SK-N-DZ (cell line): Measurements from ENCODE around the gene UVRAG.
A peak's percentile ranks its signal among the peaks of the same experiment; 100 is the strongest.
"Not testable (repeated sequence)": the region's sequence is repeated elsewhere in the genome, so short reads cannot be mapped to it uniquely, and the experiment has no call there.

Experiments
- DNase-seq: peaks from one replicate; pipeline ENCODE4 v3.0.0-alpha.2; 2015; ENCODE audit warnings: low spot score

Gene UVRAG

DNA sequence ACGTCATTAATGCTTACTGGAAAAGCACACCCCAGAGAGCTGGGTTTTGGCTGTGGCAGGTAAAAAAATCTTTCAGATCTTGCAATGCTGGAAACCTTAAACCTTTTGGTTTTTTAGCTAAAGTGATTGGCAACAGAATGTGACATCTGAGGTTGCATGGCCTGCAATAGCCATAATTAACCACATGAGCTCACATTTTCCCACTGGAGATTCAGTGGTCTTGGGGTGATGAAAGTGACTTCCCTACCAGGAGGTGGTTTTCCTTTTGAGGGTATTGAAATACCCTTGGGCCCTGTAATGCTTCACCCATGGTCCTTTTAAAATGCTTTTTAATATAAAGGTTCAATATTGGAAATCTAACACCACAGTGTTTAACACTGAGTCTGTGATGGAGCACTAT is 198.5 kb downstream of the UVRAG start:
- DNase-seq: no peak

DNA sequence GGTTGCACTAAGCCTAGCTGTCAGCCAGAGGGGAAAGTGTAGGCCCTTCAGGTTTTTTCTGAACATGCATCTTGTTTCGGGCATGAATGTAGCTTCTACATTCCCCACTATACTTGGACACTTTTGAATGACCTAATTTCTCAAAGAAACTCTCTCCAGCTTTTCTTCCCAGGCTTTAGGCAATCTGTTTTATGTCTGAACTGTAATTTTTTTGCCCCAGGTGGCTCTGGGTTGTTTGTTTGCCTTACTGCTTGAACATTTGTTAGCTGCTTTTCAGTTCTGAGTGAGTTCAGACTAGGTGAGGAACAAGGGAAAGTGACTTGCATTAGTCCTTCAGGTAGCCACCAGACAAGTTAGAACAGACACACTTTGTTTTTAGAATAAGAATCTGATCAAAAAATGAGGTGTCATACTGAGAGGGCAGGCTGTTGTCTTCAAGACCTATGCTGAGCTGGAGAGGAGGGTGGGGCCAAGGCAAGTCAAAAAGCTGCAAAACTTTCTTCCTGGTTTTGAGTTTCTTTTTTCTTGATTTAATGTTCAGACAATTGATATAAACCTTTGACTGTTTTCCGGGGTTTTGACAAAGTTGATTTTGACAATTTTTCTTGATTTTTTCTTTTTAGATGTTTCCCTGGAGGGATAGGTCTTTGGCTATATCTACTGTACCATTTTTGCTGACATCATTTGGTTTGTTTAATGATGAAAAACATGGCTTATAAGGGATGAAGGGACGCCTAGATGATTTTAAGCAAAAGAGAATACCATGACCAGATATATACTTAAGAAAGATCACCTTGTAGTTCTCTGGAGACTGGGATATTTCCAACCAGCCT is 208.4 kb downstream of the UVRAG start:
- no peak for DNase-seq

DNA sequence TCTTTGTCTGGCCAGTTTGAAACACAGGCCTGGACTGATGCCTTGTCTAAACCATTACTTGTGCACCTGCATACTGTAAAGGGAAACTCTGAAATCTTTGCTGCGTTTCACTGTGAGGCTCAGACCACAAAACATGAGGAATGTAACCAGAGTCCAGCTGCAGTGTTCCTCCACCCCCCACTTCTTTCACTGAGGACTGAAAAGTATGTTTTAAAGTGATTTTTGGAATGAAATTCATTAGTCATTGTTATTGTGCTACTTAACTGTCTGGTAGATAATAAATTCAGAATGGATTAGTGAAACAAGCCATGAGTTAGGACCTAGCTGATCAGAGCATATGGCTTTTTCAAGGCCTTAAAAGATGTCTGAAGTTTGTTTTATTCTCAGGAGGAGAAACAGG is 210.1 kb downstream of the UVRAG start:
- DNase-seq: no peak

DNA sequence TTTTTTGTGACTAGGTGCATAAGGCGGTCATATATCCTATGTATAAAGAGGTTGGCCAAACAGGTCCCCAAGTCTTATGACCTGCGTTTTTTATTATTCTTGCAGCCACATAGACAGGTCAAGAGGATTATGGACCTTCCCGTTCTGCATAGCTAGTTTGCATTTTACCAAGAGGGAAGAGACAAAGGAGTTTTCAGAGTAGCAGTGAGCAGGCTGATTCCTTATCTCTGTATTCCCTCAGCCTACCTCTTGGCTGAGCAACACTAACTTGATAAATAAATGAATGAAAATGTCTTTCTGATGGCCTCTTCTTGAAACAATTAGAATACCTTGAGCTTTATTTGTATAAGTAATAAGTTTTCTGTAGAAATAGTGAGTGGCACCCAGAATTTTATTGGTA is 210.8 kb downstream of the UVRAG start:
- DNase-seq: no peak

GRCh38 chr11:76026281-76026680 is 211.3 kb downstream of the UVRAG start:
- DNase-seq: no peak

GRCh38 chr11:76026862-76027261 is 211.9 kb downstream of the UVRAG start:
- no peak for DNase-seq

DNA sequence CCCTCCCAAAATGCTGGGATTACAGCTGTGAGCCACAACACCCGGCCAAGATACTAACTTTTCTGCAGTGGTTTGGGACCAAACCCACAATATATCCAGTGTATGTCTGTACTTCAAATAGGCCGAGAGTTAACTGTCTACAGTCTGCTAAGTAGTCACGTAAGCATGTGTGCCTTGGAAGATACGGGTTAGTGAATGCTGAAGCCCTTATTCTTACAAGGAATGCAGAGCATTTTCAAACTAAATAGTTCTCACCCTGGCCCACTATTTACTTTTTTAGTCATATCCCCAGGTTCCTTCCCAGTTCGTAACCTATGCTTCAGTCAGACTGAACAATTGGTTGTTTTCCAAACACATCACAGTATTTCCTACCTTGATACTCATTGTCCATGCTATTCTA is 215.3 kb downstream of the UVRAG start:
- DNase-seq: no peak

DNA sequence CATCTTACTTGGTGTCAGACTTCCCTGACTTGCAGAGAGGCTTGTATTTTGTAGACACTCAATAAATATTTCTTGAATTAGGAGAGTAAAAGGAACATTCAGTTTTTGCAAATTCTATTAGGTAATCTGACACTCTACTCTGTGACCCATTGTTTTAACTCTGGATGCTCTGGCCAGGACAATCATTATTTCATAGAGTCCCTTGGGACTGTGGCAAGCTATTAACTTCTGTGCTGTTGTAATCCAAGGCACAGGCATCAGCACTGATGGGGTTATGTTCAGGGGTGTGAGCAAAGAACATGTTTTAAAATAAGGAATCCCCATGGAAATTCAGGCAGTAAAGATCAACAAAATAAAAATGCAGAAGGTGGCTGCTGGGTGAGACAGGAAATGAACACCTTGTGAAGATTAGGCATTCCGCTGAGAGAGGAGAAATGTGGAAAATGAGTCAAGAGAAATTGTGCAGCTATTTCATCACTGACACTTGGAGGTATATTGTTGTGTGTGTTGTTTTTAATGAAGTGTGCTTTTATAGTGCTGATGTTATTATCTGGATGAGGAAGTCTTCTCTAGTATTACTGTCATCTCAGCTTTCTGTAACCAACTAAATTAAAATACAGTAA is 216.1 kb downstream of the UVRAG start:
- no peak for DNase-seq

DNA sequence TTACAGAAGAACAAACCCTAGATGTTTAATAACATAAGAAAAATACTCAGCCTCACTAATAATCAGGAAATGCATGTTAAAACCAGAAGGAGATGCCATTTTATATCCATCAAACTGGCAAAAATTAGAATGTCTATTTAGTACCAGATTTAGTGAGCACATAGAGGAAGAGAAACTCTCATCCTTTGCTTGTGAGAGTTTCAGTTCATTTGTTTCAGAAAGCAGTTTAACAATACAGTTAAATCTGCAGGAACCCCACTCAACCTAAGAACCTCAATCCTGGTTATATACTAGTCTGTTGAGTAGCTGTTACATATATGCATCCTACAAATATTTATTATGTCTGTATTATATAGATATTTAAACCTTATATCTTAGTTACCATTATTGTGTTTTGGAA is 218.7 kb downstream of the UVRAG start:
- DNase-seq: no peak

DNA sequence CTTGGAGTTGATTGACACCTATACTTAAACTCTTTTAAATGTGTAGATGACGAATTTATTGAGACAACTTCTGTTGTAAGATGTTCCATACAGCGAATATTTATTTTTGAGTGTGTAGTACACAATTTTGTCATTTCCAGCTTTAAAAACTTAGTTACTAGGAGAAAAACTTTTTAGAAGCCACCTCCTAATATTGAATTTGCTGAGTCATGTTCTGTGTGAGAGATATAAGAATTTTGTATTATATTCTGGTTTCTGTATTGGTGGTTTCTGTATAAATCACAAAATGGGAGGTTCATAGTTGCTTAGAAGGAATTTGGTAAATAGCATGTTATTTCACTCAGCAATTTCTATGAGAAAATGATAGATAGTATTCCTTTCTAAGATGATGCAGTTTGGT is 220.0 kb downstream of the UVRAG start:
- DNase-seq: no peak

GRCh38 chr11:76038608-76039007 is 223.6 kb downstream of the UVRAG start:
- no peak for DNase-seq

DNA sequence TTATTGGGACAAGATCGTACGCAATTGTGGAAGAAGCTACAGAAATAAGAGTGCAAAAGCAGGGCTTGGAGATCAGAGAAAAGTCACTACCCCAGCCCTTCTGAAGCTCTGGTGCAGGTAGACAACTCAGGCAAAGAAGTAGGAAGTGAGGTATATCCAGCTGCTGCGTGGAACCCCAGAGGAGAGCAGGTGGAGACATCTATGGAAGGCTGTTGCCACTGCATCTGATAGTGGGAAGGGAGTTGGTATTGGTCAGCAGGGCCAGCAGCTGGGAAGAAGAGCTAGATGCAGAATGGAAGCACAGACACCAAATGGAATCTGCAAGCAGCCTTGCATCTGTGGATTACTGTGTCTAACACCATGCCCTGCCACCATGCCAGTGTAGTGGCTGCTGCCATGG is 226.2 kb downstream of the UVRAG start:
- no peak for DNase-seq

- no peak for DNase-seq
Measured at GRCh38 chr11:76044750-76045320, 229.8 kb downstream of the UVRAG start.

- DNase-seq: no peak
Measured at GRCh38 chr11:76047231-76047630, 232.2 kb downstream of the UVRAG start.

DNA sequence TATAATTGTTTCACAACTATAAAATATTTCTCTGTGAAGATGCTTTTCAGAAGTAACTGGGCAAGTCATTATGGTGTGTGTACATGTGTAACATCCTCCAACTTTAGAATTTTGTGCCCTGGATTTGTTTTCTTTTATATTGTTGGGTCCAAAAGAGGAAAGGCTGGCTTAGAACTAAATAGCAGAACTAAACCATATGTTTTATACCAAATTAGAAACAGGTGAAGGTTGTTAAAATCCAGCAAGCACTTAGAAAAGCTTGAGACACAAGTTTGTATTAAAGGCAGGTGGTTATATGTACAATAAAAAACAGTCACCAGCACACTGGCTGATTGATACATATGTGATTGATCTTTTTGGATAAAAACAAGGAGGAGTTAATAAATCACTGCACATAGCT is 232.8 kb downstream of the UVRAG start:
- DNase-seq: no peak

DNA sequence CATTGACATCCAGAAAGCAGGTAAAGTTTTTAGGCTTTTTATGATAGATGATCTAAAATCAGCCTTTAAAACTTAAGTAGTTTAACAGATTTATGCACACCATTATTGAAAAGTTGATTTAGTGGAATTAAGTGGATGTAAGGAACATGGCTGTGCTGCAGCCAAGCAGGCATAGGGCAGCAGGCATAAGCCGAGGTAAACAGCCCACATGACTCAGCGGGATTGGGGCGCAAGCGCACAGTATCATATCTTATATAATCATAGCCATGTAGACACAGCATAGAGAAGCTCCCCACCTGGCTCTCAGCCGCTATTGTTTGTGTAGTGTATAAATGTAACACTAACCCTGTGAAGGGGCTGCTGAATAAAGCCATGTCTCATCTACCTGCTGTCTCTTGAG is 233.8 kb downstream of the UVRAG start:
- DNase-seq: peak; percentile 11

- no peak for DNase-seq
Measured at GRCh38 chr11:76049511-76049910, 234.5 kb downstream of the UVRAG start.

- DNase-seq: no peak
Measured at GRCh38 chr11:76051937-76052336, 236.9 kb downstream of the UVRAG start.

GRCh38 chr11:76054330-76054729 is 239.3 kb downstream of the UVRAG start:
- no peak for DNase-seq

DNA sequence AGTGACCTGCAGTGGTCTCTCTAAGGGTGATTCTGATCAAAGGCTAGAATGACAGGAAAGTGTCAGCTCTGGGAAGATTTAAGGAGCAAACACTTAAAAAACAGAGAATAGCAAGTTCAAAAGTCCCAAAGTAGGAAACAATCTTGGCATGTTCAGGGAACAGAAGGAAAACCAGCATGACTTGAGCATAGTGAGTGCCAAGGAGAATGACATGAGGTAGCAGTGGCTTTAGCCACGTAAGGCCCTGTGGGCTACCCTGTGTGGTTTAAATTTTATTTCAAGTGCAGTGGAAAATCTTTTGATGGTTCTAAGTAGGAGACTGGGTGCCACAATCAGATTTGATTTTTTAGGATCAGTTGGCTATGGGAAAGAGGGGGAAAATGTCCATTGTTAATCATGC is 241.9 kb downstream of the UVRAG start:
- DNase-seq: no peak

GRCh38 chr11:76060475-76061036 is 245.5 kb downstream of the UVRAG start:
- DNase-seq: not testable (repeated sequence)

DNA sequence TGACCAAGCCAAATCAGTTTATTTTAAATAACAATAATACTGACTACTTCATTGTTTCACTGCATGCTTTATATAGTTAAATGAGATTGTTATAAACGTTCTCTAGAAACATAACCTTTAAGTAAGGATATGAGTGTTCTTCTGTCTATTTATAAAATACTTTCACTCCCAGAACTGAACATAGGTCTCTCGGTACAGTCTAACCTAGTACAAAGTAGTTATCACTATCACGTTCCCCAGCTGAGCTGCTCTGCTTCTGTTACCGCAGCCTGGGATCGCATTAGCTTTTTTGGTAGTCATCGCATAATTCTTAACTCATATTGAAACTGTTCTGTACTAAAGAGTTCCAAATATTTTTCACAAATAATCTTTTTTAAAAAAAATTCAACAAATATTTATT is 247.7 kb downstream of the UVRAG start:
- no peak for DNase-seq

- DNase-seq: no peak
Measured at GRCh38 chr11:76064192-76064591, 249.2 kb downstream of the UVRAG start.
